VCaP (cell line): Measurements from ENCODE around the gene CDC37L1.

Experiments
- H3K27ac ChIP-seq: fragments of 450-650 bp; 2 replicates; pipeline ENCODE4 v1.5.1; 2017
- CTCF ChIP-seq: fragments of 450-650 bp; conservative IDR thresholded peaks from 2 replicates; pipeline ENCODE4 v1.5.1; 2017; ENCODE audit warnings: mild to moderate bottlenecking, moderate library complexity

CDC37L1 gene

GRCh38 chr9:4691795-4692194 is 12.4 kb downstream of the CDC37L1 start:
- H3K27ac ChIP-seq, result no peak overlapping the region

DNA sequence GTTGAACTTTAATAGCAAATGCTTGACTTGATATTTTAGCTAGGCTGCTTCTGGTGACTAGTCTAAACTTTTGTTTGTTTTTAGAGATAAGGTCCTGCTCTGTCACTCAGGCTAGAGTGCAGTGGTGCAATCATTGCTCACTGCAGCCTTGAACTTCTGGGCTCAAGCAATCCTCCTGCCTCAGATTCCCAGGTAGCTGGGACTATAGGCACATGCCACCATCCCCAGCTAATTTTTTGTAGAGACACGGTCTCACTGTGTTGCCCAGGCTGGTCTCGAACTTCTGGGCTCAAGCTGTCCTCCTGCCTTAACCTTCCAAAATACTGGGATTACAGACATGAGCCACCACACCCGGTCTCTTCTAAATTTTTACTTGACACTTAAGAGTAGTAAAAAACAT is 20.7 kb downstream of the CDC37L1 start:
- H3K27ac ChIP-seq, result no peak overlapping the region
- TF ChIP-seq CTCF, result no peak

More at GRCh38 chr9:4691795-4692194, 12.4 kb downstream of the CDC37L1 start:
- no peak for TF ChIP-seq CTCF

DNA sequence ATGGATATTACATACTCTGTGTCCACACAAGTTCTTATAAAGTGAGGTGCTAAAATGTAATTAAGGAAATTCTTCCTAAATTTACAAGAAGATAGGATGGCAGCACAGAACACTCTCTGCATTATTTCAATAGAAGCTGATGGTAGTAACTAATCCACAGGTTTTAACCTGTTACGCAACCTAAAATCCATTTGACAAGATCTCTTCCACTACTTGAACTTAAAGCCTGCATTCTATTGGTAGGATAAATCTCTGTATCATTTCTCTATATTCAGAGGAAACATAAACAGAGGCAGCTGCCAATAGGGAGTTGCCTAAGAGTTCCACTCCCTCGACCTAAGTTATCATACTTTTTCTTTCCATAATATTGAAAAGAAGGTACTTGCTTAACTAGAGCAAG is 21.6 kb downstream of the CDC37L1 start:
- no peak overlapping the region for H3K27ac ChIP-seq

GRCh38 chr9:4701526-4701925 is 22.2 kb downstream of the CDC37L1 start:
- no peak overlapping the region for H3K27ac ChIP-seq
- no peak for TF ChIP-seq CTCF

More for the DNA sequence above, 21.6 kb downstream of the CDC37L1 start:
- no peak for TF ChIP-seq CTCF

- TF ChIP-seq CTCF, result no peak
- no peak overlapping the region for H3K27ac ChIP-seq
Measured at GRCh38 chr9:4704129-4704528, 24.8 kb downstream of the CDC37L1 start.

DNA sequence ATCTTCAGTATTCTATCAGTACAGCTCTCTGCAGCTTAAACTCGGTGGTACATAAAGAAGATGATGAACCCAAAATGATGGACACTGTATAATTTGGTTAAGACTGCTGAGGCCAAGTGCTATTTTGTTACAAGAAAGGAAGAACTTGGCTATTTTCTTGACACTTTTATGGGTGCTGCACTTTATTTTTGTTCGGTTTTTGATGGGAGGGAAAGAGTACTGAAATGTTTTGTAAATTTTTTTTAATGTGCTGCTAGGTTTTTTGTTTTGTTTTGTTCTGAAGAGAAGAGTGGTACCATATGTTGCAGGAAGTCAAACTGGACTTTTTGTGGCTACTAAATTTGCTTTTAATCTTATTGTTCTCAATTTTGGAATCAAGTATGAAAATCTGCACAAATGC is 26.7 kb downstream of the CDC37L1 start:
- no peak overlapping the region for H3K27ac ChIP-seq
- no peak for TF ChIP-seq CTCF

- no peak overlapping the region for H3K27ac ChIP-seq
- no peak for TF ChIP-seq CTCF
Measured at GRCh38 chr9:4706971-4707622, 27.7 kb downstream of the CDC37L1 start.
